Measurements from ENCODE around the gene CRACDL. TPM values are rescaled to one million over a fixed set of nuclear protein-coding genes. Genes with fewer than 3 reads are reported as not detected.

Gene CRACDL
- total RNA-seq, 2 donors from 2014 or later = 0.19 to 0.79 TPM

- DNase-seq (peak in 1 of 2 donors; percentile 37), ATAC-seq (replicated peaks in 1 of 2) (peak; percentile 71 to 76)
- no peaks in the 10 kb centered on the region for H3K36me3 Mint-ChIP-seq (ENCODE audit: insufficient read depth in 2 of 2)
- H3K27ac Mint-ChIP-seq = no peak overlapping the region
- H3K9me3 Mint-ChIP-seq = no peaks in the 10 kb centered on the region
- no peaks in the 10 kb centered on the region for H3K27me3 Mint-ChIP-seq (ENCODE audit: low read depth)
- peaks cover 37% of the 10 kb centered on the region for H3K4me1 Mint-ChIP-seq (ENCODE audit: low read depth)
- peak overlapping the region; percentile 21 to 46 for H3K4me3 Mint-ChIP-seq
Observed at GRCh38 chr2:98835831-98836385, 100.1 kb downstream of the CRACDL start.

GRCh38 chr2:98833917-98834263 lies 102.1 kb downstream of the CRACDL start:
- Mint-ChIP-seq H3K27me3 (ENCODE audit: low read depth) (no peaks in the 10 kb centered on the region), H3K27ac (no peak overlapping the region), H3K4me1 (ENCODE audit: low read depth) (peaks cover 50% of the 10 kb centered on the region), H3K36me3 (ENCODE audit: insufficient read depth in 2 of 2) (no peaks in the 10 kb centered on the region), H3K9me3 (no peaks in the 10 kb centered on the region), H3K4me3 (no peak overlapping the region)
- ATAC-seq (replicated peaks in 1 of 2) = no peak
- no peak for DNase-seq

- no peak overlapping the region for H3K27ac Mint-ChIP-seq
- DNase-seq (peak; percentile 29 to 32), ATAC-seq (replicated peaks in 1 of 2) (peak; percentile 42 to 68)
- H3K36me3 Mint-ChIP-seq (ENCODE audit: insufficient read depth in 2 of 2) = no peaks in the 10 kb centered on the region
- H3K9me3 Mint-ChIP-seq = no peaks in the 10 kb centered on the region
- H3K27me3 Mint-ChIP-seq (ENCODE audit: low read depth) = no peaks in the 10 kb centered on the region
- peaks cover 55% of the 10 kb centered on the region for H3K4me1 Mint-ChIP-seq (ENCODE audit: low read depth)
- H3K4me3 Mint-ChIP-seq = no peak overlapping the region
Observed at GRCh38 chr2:98833172-98833916, 102.7 kb downstream of the CRACDL start.

- DNase-seq = no peak
- Mint-ChIP-seq H3K27me3 (ENCODE audit: low read depth) (no peaks in the 10 kb centered on the region), H3K4me3 (no peak overlapping the region), H3K9me3 (no peaks in the 10 kb centered on the region), H3K27ac (no peak overlapping the region), H3K36me3 (ENCODE audit: insufficient read depth in 2 of 2) (no peaks in the 10 kb centered on the region), H3K4me1 (ENCODE audit: low read depth) (peaks cover 64% of the 10 kb centered on the region)
- no peak for ATAC-seq (replicated peaks in 1 of 2)
Observed at GRCh38 chr2:98832172-98832571, 103.9 kb downstream of the CRACDL start.

GRCh38 chr2:98830571-98831145 lies 105.4 kb downstream of the CRACDL start:
- H3K27me3 Mint-ChIP-seq (ENCODE audit: low read depth) = no peaks in the 10 kb centered on the region
- H3K9me3 Mint-ChIP-seq = no peaks in the 10 kb centered on the region
- no peak overlapping the region for H3K27ac Mint-ChIP-seq
- no peaks in the 10 kb centered on the region for H3K36me3 Mint-ChIP-seq (ENCODE audit: insufficient read depth in 2 of 2)
- no peak for ATAC-seq (replicated peaks in 1 of 2)
- no peak for DNase-seq
- H3K4me1 Mint-ChIP-seq (ENCODE audit: low read depth) = peaks cover 51% of the 10 kb centered on the region
- no peak overlapping the region for H3K4me3 Mint-ChIP-seq

- no peaks in the 10 kb centered on the region for H3K27me3 Mint-ChIP-seq (ENCODE audit: low read depth)
- no peaks in the 10 kb centered on the region for H3K9me3 Mint-ChIP-seq
- ATAC-seq (replicated peaks in 1 of 2) (no peak), DNase-seq (no peak)
- H3K4me3 Mint-ChIP-seq = peak overlapping the region in 1 of 2 donors; percentile 8
- peak overlapping the region; percentile 47 for H3K27ac Mint-ChIP-seq
- no peaks in the 10 kb centered on the region for H3K36me3 Mint-ChIP-seq (ENCODE audit: insufficient read depth in 2 of 2)
- peaks cover 43% of the 10 kb centered on the region for H3K4me1 Mint-ChIP-seq (ENCODE audit: low read depth)
Observed at GRCh38 chr2:98829581-98830270, 106.3 kb downstream of the CRACDL start.

GRCh38 chr2:98828793-98829371 lies 107.1 kb downstream of the CRACDL start:
- H3K27ac Mint-ChIP-seq = peak overlapping the region; percentile 24
- H3K4me1 Mint-ChIP-seq (ENCODE audit: low read depth) = peaks cover 46% of the 10 kb centered on the region
- peaks cover 2% of the 10 kb centered on the region for H3K27me3 Mint-ChIP-seq (ENCODE audit: low read depth)
- H3K9me3 Mint-ChIP-seq = no peaks in the 10 kb centered on the region
- ATAC-seq (replicated peaks in 1 of 2) = peak in 1 of 2 donors; percentile 17
- H3K4me3 Mint-ChIP-seq = peak overlapping the region; percentile 6 to 23
- H3K36me3 Mint-ChIP-seq (ENCODE audit: insufficient read depth in 2 of 2) = no peaks in the 10 kb centered on the region
- no peak for DNase-seq

- H3K27ac Mint-ChIP-seq = no peak overlapping the region
- H3K4me1 Mint-ChIP-seq (ENCODE audit: low read depth) = peaks cover 44% of the 10 kb centered on the region
- no peak for DNase-seq
Observed at GRCh38 chr2:98828369-98828744, 107.7 kb downstream of the CRACDL start.

GRCh38 chr2:98827625-98828368 lies 108.2 kb downstream of the CRACDL start:
- ATAC-seq (replicated peaks in 1 of 2) = no peak
- Mint-ChIP-seq H3K4me1 (ENCODE audit: low read depth) (peaks cover 40% of the 10 kb centered on the region), H3K36me3 (ENCODE audit: insufficient read depth in 2 of 2) (no peaks in the 10 kb centered on the region), H3K27ac (no peak overlapping the region), H3K9me3 (no peaks in the 10 kb centered on the region), H3K27me3 (ENCODE audit: low read depth) (peaks cover 7% of the 10 kb centered on the region), H3K4me3 (no peak overlapping the region)
- DNase-seq = no peak

More at GRCh38 chr2:98828369-98828744, 107.7 kb downstream of the CRACDL start:
- no peaks in the 10 kb centered on the region for H3K36me3 Mint-ChIP-seq (ENCODE audit: insufficient read depth in 2 of 2)
- H3K9me3 Mint-ChIP-seq = no peaks in the 10 kb centered on the region
- peak overlapping the region in 1 of 2 donors; percentile 22 for H3K4me3 Mint-ChIP-seq
- H3K27me3 Mint-ChIP-seq (ENCODE audit: low read depth) = peaks cover 7% of the 10 kb centered on the region
- ATAC-seq (replicated peaks in 1 of 2) = no peak

GRCh38 chr2:98826856-98827255 lies 109.2 kb downstream of the CRACDL start:
- DNase-seq (no peak), ATAC-seq (replicated peaks in 1 of 2) (no peak)
- Mint-ChIP-seq H3K4me1 (ENCODE audit: low read depth) (peaks cover 39% of the 10 kb centered on the region), H3K9me3 (no peaks in the 10 kb centered on the region), H3K36me3 (ENCODE audit: insufficient read depth in 2 of 2) (no peaks in the 10 kb centered on the region), H3K27me3 (ENCODE audit: low read depth) (peaks cover 7% of the 10 kb centered on the region), H3K27ac (no peak overlapping the region), H3K4me3 (no peak overlapping the region)

- no peaks in the 10 kb centered on the region for H3K9me3 Mint-ChIP-seq
- DNase-seq = no peak
- no peak for ATAC-seq (replicated peaks in 1 of 2)
- no peak overlapping the region for H3K27ac Mint-ChIP-seq
- no peaks in the 10 kb centered on the region for H3K36me3 Mint-ChIP-seq (ENCODE audit: insufficient read depth in 2 of 2)
- peaks cover 39% of the 10 kb centered on the region for H3K4me1 Mint-ChIP-seq (ENCODE audit: low read depth)
- peaks cover 7% of the 10 kb centered on the region for H3K27me3 Mint-ChIP-seq (ENCODE audit: low read depth)
- no peak overlapping the region for H3K4me3 Mint-ChIP-seq
Observed at GRCh38 chr2:98825858-98826257, 110.2 kb downstream of the CRACDL start.

GRCh38 chr2:98825404-98825803 lies 110.6 kb downstream of the CRACDL start:
- ATAC-seq (replicated peaks in 1 of 2) (no peak), DNase-seq (no peak)
- Mint-ChIP-seq H3K4me3 (no peak overlapping the region), H3K4me1 (ENCODE audit: low read depth) (peaks cover 39% of the 10 kb centered on the region), H3K9me3 (no peaks in the 10 kb centered on the region), H3K27me3 (ENCODE audit: low read depth) (peaks cover 7% of the 10 kb centered on the region), H3K36me3 (ENCODE audit: insufficient read depth in 2 of 2) (no peaks in the 10 kb centered on the region), H3K27ac (no peak overlapping the region)

Data from activated T-cell treated with anti-CD3 and anti-CD28 coated beads, Interleukin-2, amount 50 U/mL, for 72 hours (primary cell).